HG03159 (cell line): Measurements from ENCODE around the gene MAGEB17.

Experiments used
- ATAC-seq: cut with Tn5 transposase; IDR thresholded peaks from one replicate; pipeline ENCODE4 v1.9.1; 2021; ENCODE audit warnings: mild to moderate bottlenecking, moderate library complexity; ENCODE audit not compliant: unreplicated experiment

The MAGEB17 gene

GRCh38 chrX:16205840-16206239, 38.6 kb downstream of the MAGEB17 start:
- no peak for ATAC-seq

- no peak for ATAC-seq
These were observed 40.4 kb downstream of the MAGEB17 start for GRCh38 chrX:16207634-16208033.

- ATAC-seq, result no peak
These were observed 41.3 kb downstream of the MAGEB17 start for GRCh38 chrX:16208601-16209000.

GRCh38 chrX:16210061-16210460, 42.8 kb downstream of the MAGEB17 start:
- ATAC-seq, result no peak

GRCh38 chrX:16212024-16212423, 44.7 kb downstream of the MAGEB17 start:
- ATAC-seq, result no peak

GRCh38 chrX:16212436-16212835, 45.2 kb downstream of the MAGEB17 start:
- no peak for ATAC-seq

GRCh38 chrX:16213961-16214360, 46.7 kb downstream of the MAGEB17 start:
- no peak for ATAC-seq

GRCh38 chrX:16215660-16216059, 48.4 kb downstream of the MAGEB17 start:
- ATAC-seq, result no peak
